GM23338 (cell line): Measurements from ENCODE around the gene IGF2BP1.

Experiments used
- CREB1 ChIP-seq: fragments of 250-450 bp; sonication (Bioruptor Pico); IDR thresholded peaks from 2 replicates; pipeline ENCODE4 v1.5.0; 2020; ENCODE audit warnings: low read depth, mild to moderate bottlenecking, moderate library complexity
- CTCF ChIP-seq, 2 experiments: fragments of 200-600 bp in 1 of 2; sonication (generic) in 1 of 2; conservative IDR thresholded peaks; 2 replicates each; pipeline versions ENCODE4 v1.5.1 to v1.6.1; 2016 to 2017; ENCODE audit warnings: antibody characterized with exemption in 2 of 2, low read depth in 2 of 2, mild to moderate bottlenecking in 2 of 2, moderate library complexity in 1 of 2
- EZH2 ChIP-seq: fragments of 200-600 bp; sonication (generic); IDR thresholded peaks from one replicate; pipeline ENCODE4 v1.8.0; 2017; ENCODE audit warnings: antibody characterized with exemption, mild to moderate bottlenecking, low read depth; ENCODE audit not compliant: unreplicated experiment
- EZH2phosphoT487 ChIP-seq: fragments of 200-600 bp; sonication (generic); IDR thresholded peaks from one replicate; pipeline ENCODE4 v1.8.1; 2018; ENCODE audit warnings: antibody characterized with exemption; ENCODE audit not compliant: unreplicated experiment
- JUNB ChIP-seq: IDR thresholded peaks from one replicate; pipeline ENCODE4 v1.6.1; 2016; ENCODE audit warnings: antibody characterized with exemption; ENCODE audit not compliant: unreplicated experiment
- POLR2AphosphoS5 ChIP-seq: IDR thresholded peaks from 2 replicates; pipeline ENCODE4 v1.6.1; 2016; ENCODE audit warnings: antibody characterized with exemption, low read depth
- REST ChIP-seq: IDR thresholded peaks from one replicate; pipeline ENCODE4 v1.6.1; 2018; ENCODE audit warnings: antibody characterized with exemption; ENCODE audit not compliant: unreplicated experiment

GRCh38 chr17:49067163-49067562, 70.0 kb downstream of the IGF2BP1 start:
- TF ChIP-seq CTCF (conservative IDR thresholded peaks at IDR 0.05; ENCODE audit: low read depth in 2 of 2) (no peak), CREB1 (CRISPR knock-in tag) (no peak), EZH2phosphoT487 (no peak), POLR2AphosphoS5 (no peak), EZH2 (no peak), JUNB (no peak), REST (no peak)
